ENCODE results near the gene KCNQ1OT1. TPM values are rescaled to one million over a fixed set of nuclear protein-coding genes. Genes with fewer than 3 reads are reported as not detected.

KCNQ1OT1 gene
- total RNA-seq, 1 donor from 2014 or later: 0.33 TPM

GRCh38 chr11:2582946-2583604 is 116.7 kb downstream of the KCNQ1OT1 start:
- intact Hi-C loops (cut with micrococcal nuclease): no loop called here
- H3K27ac ChIP-seq (replicated peaks): peak overlapping the region; percentile 40
- TF ChIP-seq CTCF (IDR thresholded peaks at IDR 0.05; ENCODE audit: borderline replicate concordance): no peak

GRCh38 chr11:2582351-2582945 is 117.3 kb downstream of the KCNQ1OT1 start:
- Histone ChIP-seq H3K9me3 (replicated peaks) (no peaks in the 10 kb centered on the region), H3K27me3 (ENCODE audit: low read depth) (no peaks in the 10 kb centered on the region), H3K4me3 (no peak overlapping the region), H3K27ac (replicated peaks) (peak overlapping the region; percentile 18), H3K4me1 (peaks cover 46% of the 10 kb centered on the region), H3K36me3 (no peaks in the 10 kb centered on the region)
- intact Hi-C loops (cut with micrococcal nuclease): no loop called here
- DNase-seq: peak; percentile 20
- no peak for TF ChIP-seq CTCF (IDR thresholded peaks at IDR 0.05; ENCODE audit: borderline replicate concordance)

More at GRCh38 chr11:2582946-2583604, 116.7 kb downstream of the KCNQ1OT1 start:
- no peaks in the 10 kb centered on the region for H3K27me3 ChIP-seq (ENCODE audit: low read depth)
- H3K4me3 ChIP-seq: no peak overlapping the region
- peaks cover 40% of the 10 kb centered on the region for H3K4me1 ChIP-seq
- H3K36me3 ChIP-seq: no peaks in the 10 kb centered on the region
- H3K9me3 ChIP-seq (replicated peaks): no peaks in the 10 kb centered on the region
- peak; percentile 9 for DNase-seq

GRCh38 chr11:2581931-2582350 is 117.9 kb downstream of the KCNQ1OT1 start:
- Histone ChIP-seq H3K36me3 (no peaks in the 10 kb centered on the region), H3K4me1 (peaks cover 51% of the 10 kb centered on the region), H3K9me3 (replicated peaks) (no peaks in the 10 kb centered on the region), H3K27ac (replicated peaks) (peak overlapping the region; percentile 18), H3K4me3 (no peak overlapping the region), H3K27me3 (ENCODE audit: low read depth) (no peaks in the 10 kb centered on the region)
- intact Hi-C loops (cut with micrococcal nuclease): no loop called here
- no peak for TF ChIP-seq CTCF (IDR thresholded peaks at IDR 0.05; ENCODE audit: borderline replicate concordance)
- DNase-seq: peak; percentile 6

GRCh38 chr11:2581151-2581930 is 118.5 kb downstream of the KCNQ1OT1 start:
- no peaks in the 10 kb centered on the region for H3K36me3 ChIP-seq

More at GRCh38 chr11:2581151-2581930, 118.5 kb downstream of the KCNQ1OT1 start:
- peak; percentile 10 for DNase-seq
- Histone ChIP-seq H3K4me1 (peaks cover 52% of the 10 kb centered on the region), H3K27me3 (ENCODE audit: low read depth) (no peaks in the 10 kb centered on the region), H3K27ac (replicated peaks) (no peak overlapping the region), H3K9me3 (replicated peaks) (no peaks in the 10 kb centered on the region), H3K4me3 (no peak overlapping the region)
- intact Hi-C loops (cut with micrococcal nuclease): no loop called here
- no peak for TF ChIP-seq CTCF (IDR thresholded peaks at IDR 0.05; ENCODE audit: borderline replicate concordance)
